Esophagus muscularis mucosa (tissue), 4 donors: Measurements from ENCODE around the gene FBXO2. TPM values are rescaled to one million over a fixed set of nuclear protein-coding genes. Genes with fewer than 3 reads are reported as not detected.

Experiments
- DNase-seq: peaks from one replicate; pipeline ENCODE4 v3.0.0-alpha.2; 2017; ENCODE audit errors: extremely low spot score
- H3K27ac ChIP-seq, 4 donors: fragments of 200-600 bp; sonication (generic); replicated peaks in 1 of 4; 1 replicate in 3 of 4; 2 replicates in 1 of 4; pipeline ENCODE4 v1.5.1; 2016 to 2019; ENCODE audit warnings: mild to moderate bottlenecking in 1 of 4
- H3K27me3 ChIP-seq, 4 donors: fragments of 200-600 bp; sonication (generic); one replicate each; pipeline versions ENCODE4 v1.5.1 to v1.6.0; 2016 to 2019
- H3K36me3 ChIP-seq, 4 donors: fragments of 200-600 bp; sonication (generic); one replicate each; pipeline ENCODE4 v1.5.1; 2016 to 2019
- H3K4me1 ChIP-seq, 4 donors: fragments of 200-600 bp; sonication (generic); one replicate each; pipeline ENCODE4 v1.5.1; 2016 to 2019
- H3K4me3 ChIP-seq, 4 donors: fragments of 200-600 bp; sonication (generic); 1 replicate in 2 of 4; 2 replicates in 2 of 4; pipeline ENCODE4 v1.5.1; 2016 to 2019; ENCODE audit warnings: mild to moderate bottlenecking in 4 of 4, moderate library complexity in 1 of 4
- H3K9me3 ChIP-seq, 4 donors: fragments of 200-600 bp; sonication (generic); 1 replicate in 3 of 4; 2 replicates in 1 of 4; pipeline ENCODE4 v1.5.1; 2016 to 2019
- CTCF ChIP-seq, 3 experiments: fragments of 200-600 bp in 2 of 3; fragments of 450-650 bp in 1 of 3; sonication (generic) in 2 of 3; IDR thresholded peaks; one replicate each; pipeline ENCODE4 v1.5.1; 2017 to 2019; ENCODE audit warnings: antibody characterized with exemption in 3 of 3, mild to moderate bottlenecking in 2 of 3, moderate library complexity in 1 of 3
- EP300 ChIP-seq: sonication (generic); formaldehyde crosslinking; IDR thresholded peaks from one replicate; pipeline ENCODE4 v1.6.1; 2017; ENCODE audit warnings: antibody characterized with exemption
- POLR2A ChIP-seq: fragments of 450-650 bp; IDR thresholded peaks from one replicate; pipeline ENCODE4 v1.6.1; 2017; ENCODE audit warnings: antibody characterized with exemption, moderate library complexity, mild to moderate bottlenecking, low read depth
- POLR2AphosphoS5 ChIP-seq, 2 donors: sonication (generic); formaldehyde crosslinking; IDR thresholded peaks; one replicate each; pipeline ENCODE4 v1.6.1; 2017; ENCODE audit warnings: antibody characterized with exemption in 2 of 2
- WGBS: methylation state at CpG from one replicate; pipeline ENCODE4 v1.1.5; 2018; 5-methylcytosine and 5-hydroxymethylcytosine counted together
- intact Hi-C: fragments of 100-400 bp; cut with DNase I; formaldehyde crosslinking; loops from one replicate; pipeline ENCODE4 v1.15.1; 2023
- total RNA-seq, 4 donors: library from RNA; depleted of rRNA; stranded (reverse); fragments of >200 nt; gene quantifications; one replicate each; pipeline versions ENCODE4 v1.1.0 to v1.2.1, GENCODE V29; 2016

The FBXO2 gene
- total RNA-seq, 4 donors from 2014 or later = 3.1 to 12.0 (median 8.3) TPM

- whole genome bisulfite sequencing = 92% methylated on average over 8 of the region's 8 CpGs
- TF ChIP-seq CTCF (IDR thresholded peaks at IDR 0.05) (no peak), POLR2A (no peak), POLR2AphosphoS5 (IDR thresholded peaks at IDR 0.05) (no peak), EP300 (no peak)
- H3K27me3 ChIP-seq = peaks cover 0 to 92% (median 2%) of the 10 kb centered on the region in 4 donors
- no peak for DNase-seq
- no peaks in the 10 kb centered on the region for H3K36me3 ChIP-seq
- intact Hi-C loops = no loop called here
- H3K4me1 ChIP-seq = no peaks in the 10 kb centered on the region
- no peak overlapping the region for H3K27ac ChIP-seq
- no peak overlapping the region for H3K4me3 ChIP-seq
- H3K9me3 ChIP-seq = no peaks in the 10 kb centered on the region
These were observed 30.5 kb downstream of the FBXO2 start for GRCh38 chr1:11623702-11624101.

- Histone ChIP-seq H3K4me3 (no peak overlapping the region), H3K27ac (no peak overlapping the region), H3K4me1 (no peaks in the 10 kb centered on the region), H3K27me3 (peaks cover 0 to 92% (median 2%) of the 10 kb centered on the region in 4 donors), H3K9me3 (no peaks in the 10 kb centered on the region), H3K36me3 (no peaks in the 10 kb centered on the region)
- TF ChIP-seq CTCF (IDR thresholded peaks at IDR 0.05) (no peak), EP300 (no peak), POLR2AphosphoS5 (IDR thresholded peaks at IDR 0.05) (no peak), POLR2A (no peak)
- no peak for DNase-seq
- intact Hi-C loops = no loop called here
- 65% methylated on average over 3 of the region's 3 CpGs for whole genome bisulfite sequencing
These were observed 31.8 kb downstream of the FBXO2 start for GRCh38 chr1:11622398-11622797.

- Histone ChIP-seq H3K9me3 (no peaks in the 10 kb centered on the region), H3K4me1 (no peaks in the 10 kb centered on the region), H3K4me3 (no peak overlapping the region), H3K27me3 (peaks cover 0 to 92% (median 0%) of the 10 kb centered on the region in 4 donors), H3K36me3 (no peaks in the 10 kb centered on the region), H3K27ac (no peak overlapping the region)
- intact Hi-C loops = no loop called here
- 78% methylated on average over 5 of the region's 5 CpGs for WGBS
- DNase-seq = no peak
- TF ChIP-seq POLR2AphosphoS5 (IDR thresholded peaks at IDR 0.05) (no peak), POLR2A (no peak), EP300 (no peak)
These were observed 33.3 kb downstream of the FBXO2 start for GRCh38 chr1:11620924-11621323.

GRCh38 chr1:11620405-11620804, 33.8 kb downstream of the FBXO2 start:
- Histone ChIP-seq H3K9me3 (no peaks in the 10 kb centered on the region), H3K4me3 (no peak overlapping the region), H3K36me3 (no peaks in the 10 kb centered on the region), H3K4me1 (no peaks in the 10 kb centered on the region), H3K27ac (no peak overlapping the region), H3K27me3 (peaks cover 0 to 88% (median 0%) of the 10 kb centered on the region in 4 donors)
- 45% methylated on average over 12 of the region's 12 CpGs for WGBS
- TF ChIP-seq EP300 = no peak
- TF ChIP-seq CTCF (IDR thresholded peaks at IDR 0.05) = no peak
- TF ChIP-seq POLR2AphosphoS5 (IDR thresholded peaks at IDR 0.05) = no peak
- no peak for TF ChIP-seq POLR2A
- intact Hi-C loops = no loop called here
- no peak for DNase-seq

GRCh38 chr1:11617741-11618140, 36.5 kb downstream of the FBXO2 start:
- Histone ChIP-seq H3K9me3 (no peaks in the 10 kb centered on the region), H3K27ac (no peak overlapping the region), H3K4me1 (no peaks in the 10 kb centered on the region), H3K4me3 (no peak overlapping the region), H3K36me3 (no peaks in the 10 kb centered on the region), H3K27me3 (peaks cover 0 to 71% (median 0%) of the 10 kb centered on the region in 4 donors)
- no peak for DNase-seq
- TF ChIP-seq POLR2A (no peak), EP300 (no peak), POLR2AphosphoS5 (IDR thresholded peaks at IDR 0.05) (no peak), CTCF (IDR thresholded peaks at IDR 0.05) (no peak)
- 83% methylated on average over 1 of the region's 2 CpGs for WGBS
- intact Hi-C loops = no loop called here
